ENCODE results near the gene FAM219A. TPM values are rescaled to one million over a fixed set of nuclear protein-coding genes. Genes with fewer than 3 reads are reported as not detected.

Gene FAM219A
- total RNA-seq, 1 donor from 2014 or later, result 22.9 TPM

GRCh38 chr9:34428325-34428958 lies 29.9 kb downstream of the FAM219A start:
- H3K9me3 ChIP-seq (replicated peaks), result no peaks in the 10 kb centered on the region
- intact Hi-C loops (cut with micrococcal nuclease), result no loop called here
- H3K27ac ChIP-seq (replicated peaks), result no peak overlapping the region
- peaks cover 44% of the 10 kb centered on the region for H3K4me1 ChIP-seq
- no peak overlapping the region for H3K4me3 ChIP-seq
- H3K36me3 ChIP-seq, result peaks cover 8% of the 10 kb centered on the region
- TF ChIP-seq, protein P1, sequence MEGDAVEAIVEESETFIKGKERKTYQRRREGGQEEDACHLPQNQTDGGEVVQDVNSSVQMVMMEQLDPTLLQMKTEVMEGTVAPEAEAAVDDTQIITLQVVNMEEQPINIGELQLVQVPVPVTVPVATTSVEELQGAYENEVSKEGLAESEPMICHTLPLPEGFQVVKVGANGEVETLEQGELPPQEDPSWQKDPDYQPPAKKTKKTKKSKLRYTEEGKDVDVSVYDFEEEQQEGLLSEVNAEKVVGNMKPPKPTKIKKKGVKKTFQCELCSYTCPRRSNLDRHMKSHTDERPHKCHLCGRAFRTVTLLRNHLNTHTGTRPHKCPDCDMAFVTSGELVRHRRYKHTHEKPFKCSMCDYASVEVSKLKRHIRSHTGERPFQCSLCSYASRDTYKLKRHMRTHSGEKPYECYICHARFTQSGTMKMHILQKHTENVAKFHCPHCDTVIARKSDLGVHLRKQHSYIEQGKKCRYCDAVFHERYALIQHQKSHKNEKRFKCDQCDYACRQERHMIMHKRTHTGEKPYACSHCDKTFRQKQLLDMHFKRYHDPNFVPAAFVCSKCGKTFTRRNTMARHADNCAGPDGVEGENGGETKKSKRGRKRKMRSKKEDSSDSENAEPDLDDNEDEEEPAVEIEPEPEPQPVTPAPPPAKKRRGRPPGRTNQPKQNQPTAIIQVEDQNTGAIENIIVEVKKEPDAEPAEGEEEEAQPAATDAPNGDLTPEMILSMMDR (IDR thresholded peaks at IDR 0.05; ENCODE audit: borderline replicate concordance), result no peak
- no peaks in the 10 kb centered on the region for H3K27me3 ChIP-seq (ENCODE audit: low read depth)
- no peak for DNase-seq

- H3K4me1 ChIP-seq, result peaks cover 35% of the 10 kb centered on the region
- no peaks in the 10 kb centered on the region for H3K9me3 ChIP-seq (replicated peaks)
- H3K27ac ChIP-seq (replicated peaks), result no peak overlapping the region
- no peaks in the 10 kb centered on the region for H3K27me3 ChIP-seq (ENCODE audit: low read depth)
- intact Hi-C loops (cut with micrococcal nuclease), result no loop called here
- TF ChIP-seq, protein P1 (IDR thresholded peaks at IDR 0.05; ENCODE audit: borderline replicate concordance), result no peak
- peaks cover 8% of the 10 kb centered on the region for H3K36me3 ChIP-seq
- no peak overlapping the region for H3K4me3 ChIP-seq
- DNase-seq, result no peak
Measured at GRCh38 chr9:34426347-34427074, 31.9 kb downstream of the FAM219A start.

- no peak for DNase-seq
- H3K27me3 ChIP-seq (ENCODE audit: low read depth), result no peaks in the 10 kb centered on the region
- H3K4me3 ChIP-seq, result no peak overlapping the region
- TF ChIP-seq, protein P1 (IDR thresholded peaks at IDR 0.05; ENCODE audit: borderline replicate concordance), result no peak
- intact Hi-C loops (cut with micrococcal nuclease), result no loop called here
- no peaks in the 10 kb centered on the region for H3K36me3 ChIP-seq
- no peaks in the 10 kb centered on the region for H3K9me3 ChIP-seq (replicated peaks)
- peaks cover 22% of the 10 kb centered on the region for H3K4me1 ChIP-seq
- H3K27ac ChIP-seq (replicated peaks), result no peak overlapping the region
Measured at GRCh38 chr9:34419716-34420504, 38.5 kb downstream of the FAM219A start.

GRCh38 chr9:34417734-34418133 lies 40.6 kb downstream of the FAM219A start:
- no peak for DNase-seq
- Histone ChIP-seq H3K4me1 (peaks cover 22% of the 10 kb centered on the region), H3K27me3 (ENCODE audit: low read depth) (no peaks in the 10 kb centered on the region), H3K9me3 (replicated peaks) (no peaks in the 10 kb centered on the region), H3K4me3 (no peak overlapping the region), H3K36me3 (no peaks in the 10 kb centered on the region), H3K27ac (replicated peaks) (no peak overlapping the region)
- TF ChIP-seq, protein P1 (IDR thresholded peaks at IDR 0.05; ENCODE audit: borderline replicate concordance), result no peak
- intact Hi-C loops (cut with micrococcal nuclease), result no loop called here

GRCh38 chr9:34413231-34413852 lies 45.0 kb downstream of the FAM219A start:
- Histone ChIP-seq H3K27me3 (ENCODE audit: low read depth) (no peaks in the 10 kb centered on the region), H3K4me3 (no peak overlapping the region), H3K9me3 (replicated peaks) (no peaks in the 10 kb centered on the region), H3K36me3 (no peaks in the 10 kb centered on the region), H3K27ac (replicated peaks) (no peak overlapping the region), H3K4me1 (no peaks in the 10 kb centered on the region)
- TF ChIP-seq, protein P1 (IDR thresholded peaks at IDR 0.05; ENCODE audit: borderline replicate concordance), result no peak
- intact Hi-C loops (cut with micrococcal nuclease), result no loop called here
- DNase-seq, result no peak
